Measurements from ENCODE around the gene COX14. TPM values are rescaled to one million over a fixed set of nuclear protein-coding genes. Genes with fewer than 3 reads are reported as not detected.
"Not testable (repeated sequence)": the region's sequence is repeated elsewhere in the genome, so short reads cannot be mapped to it uniquely, and the experiment has no call there.

COX14 gene
- 58.9 TPM for total RNA-seq

- peak; percentile 99 for DNase-seq (ENCODE audit: low spot score)
These were observed at the start of gene COX14 for GRCh38 chr12:50111693-50112455. Gene COX14, plus strand, starts transcription at chr12:50112236. Its CDS starts 7,808 bp downstream, at chr12:50120044.

GRCh38 chr12:50062728-50063460, 49.1 kb upstream of the COX14 start:
- no peak for DNase-seq (ENCODE audit: low spot score)

GRCh38 chr12:50065726-50066310, 46.2 kb upstream of the COX14 start:
- no peak for DNase-seq (ENCODE audit: low spot score)

DNA sequence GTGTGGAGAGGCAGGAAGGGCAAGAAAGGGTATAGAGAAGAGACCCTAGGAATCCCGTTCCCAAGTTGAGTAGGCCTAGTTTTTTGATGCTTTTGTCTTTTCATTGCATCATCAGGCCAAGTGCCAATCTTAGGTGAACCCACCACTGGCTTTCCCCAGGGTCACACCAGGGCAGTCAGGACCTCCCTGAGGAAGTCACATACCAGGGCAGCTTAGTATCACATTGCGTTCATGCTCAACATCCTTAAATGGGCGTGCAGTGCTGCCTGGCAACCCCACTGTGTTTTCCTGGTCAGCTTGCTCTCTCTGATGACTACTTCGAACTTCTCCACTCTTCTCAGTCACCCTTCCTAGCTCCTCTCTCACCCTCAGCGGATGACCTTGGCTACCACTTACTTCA, 45.6 kb upstream of the COX14 start:
- DNase-seq (ENCODE audit: low spot score), result no peak

- no peak for DNase-seq (ENCODE audit: low spot score)
These were observed 43.0 kb upstream of the COX14 start for GRCh38 chr12:50069069-50069468.

DNA sequence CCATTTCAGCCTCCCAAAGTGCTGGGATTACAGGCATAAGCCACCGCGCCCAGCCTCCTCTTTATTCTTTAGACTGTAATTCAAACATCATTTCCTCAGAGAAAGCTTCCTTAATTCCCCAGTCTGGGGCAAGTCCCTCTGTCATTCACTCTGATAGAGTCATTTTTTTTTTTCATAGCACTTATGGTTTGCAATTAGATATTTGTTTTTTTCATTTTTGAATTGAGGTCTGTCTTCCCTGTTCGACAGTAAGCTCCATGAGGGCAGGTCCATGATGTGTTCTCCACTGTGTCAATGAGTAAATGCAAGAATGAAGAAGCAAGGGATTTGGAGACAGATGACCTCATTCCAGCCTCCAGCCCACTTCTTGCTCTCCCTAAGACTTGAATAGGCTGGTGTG, 42.5 kb upstream of the COX14 start:
- no peak for DNase-seq (ENCODE audit: low spot score)

- peak; percentile 87 for DNase-seq (ENCODE audit: low spot score)
These were observed 41.5 kb upstream of the COX14 start for GRCh38 chr12:50070314-50071060.

DNA sequence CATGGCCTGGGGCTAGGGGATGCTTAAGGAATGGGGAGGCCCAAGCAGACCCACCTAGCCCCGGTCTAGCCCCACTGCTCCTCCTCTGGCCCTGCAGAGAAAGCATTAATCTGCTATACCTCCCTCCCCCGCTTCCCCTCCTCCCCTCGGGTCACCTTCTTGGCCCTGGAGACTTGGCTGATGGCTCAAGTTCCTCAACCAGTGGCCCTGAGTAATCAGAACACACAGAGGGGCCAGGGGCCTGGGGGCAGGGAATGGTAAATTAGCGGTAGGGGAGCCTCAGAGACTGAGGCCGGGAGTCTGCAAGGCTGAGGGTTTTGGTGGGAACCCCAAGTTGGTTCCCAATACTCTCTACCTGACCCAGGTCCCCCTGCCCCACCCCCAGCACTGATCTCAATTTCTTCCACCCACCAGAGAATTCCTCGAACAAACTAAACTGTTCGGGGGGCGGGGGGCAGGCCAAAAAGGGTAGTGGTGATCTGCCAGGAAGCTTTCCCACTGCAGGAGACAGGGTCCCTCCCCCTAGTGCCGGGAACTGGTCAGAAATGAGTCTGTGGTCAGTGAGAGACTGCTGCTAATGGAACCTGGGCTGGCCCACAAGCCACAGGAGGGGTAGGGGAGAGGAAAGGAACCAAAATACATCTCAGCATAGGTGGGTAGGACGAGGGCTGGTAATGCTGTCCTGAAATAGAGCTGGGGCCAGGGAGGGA, 39.7 kb upstream of the COX14 start:
- DNase-seq (ENCODE audit: low spot score), result no peak

- no peak for DNase-seq (ENCODE audit: low spot score)
These were observed 38.8 kb upstream of the COX14 start for GRCh38 chr12:50073206-50073605.

DNA sequence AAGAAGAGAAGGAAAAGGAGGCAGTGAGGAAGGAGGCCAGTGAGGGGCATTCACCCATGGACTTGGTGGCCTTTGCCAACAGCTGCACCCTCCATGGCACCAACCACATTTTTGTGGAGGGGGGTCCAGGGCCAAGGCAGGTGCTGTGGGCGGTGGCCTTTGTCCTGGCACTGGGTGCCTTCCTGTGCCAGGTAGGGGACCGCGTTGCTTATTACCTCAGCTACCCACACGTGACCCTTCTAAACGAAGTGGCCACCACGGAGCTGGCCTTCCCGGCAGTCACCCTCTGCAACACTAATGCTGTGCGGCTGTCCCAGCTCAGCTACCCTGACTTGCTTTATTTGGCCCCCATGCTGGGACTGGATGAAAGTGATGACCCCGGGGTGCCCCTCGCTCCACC, 38.3 kb upstream of the COX14 start:
- no peak for DNase-seq (ENCODE audit: low spot score)

DNA sequence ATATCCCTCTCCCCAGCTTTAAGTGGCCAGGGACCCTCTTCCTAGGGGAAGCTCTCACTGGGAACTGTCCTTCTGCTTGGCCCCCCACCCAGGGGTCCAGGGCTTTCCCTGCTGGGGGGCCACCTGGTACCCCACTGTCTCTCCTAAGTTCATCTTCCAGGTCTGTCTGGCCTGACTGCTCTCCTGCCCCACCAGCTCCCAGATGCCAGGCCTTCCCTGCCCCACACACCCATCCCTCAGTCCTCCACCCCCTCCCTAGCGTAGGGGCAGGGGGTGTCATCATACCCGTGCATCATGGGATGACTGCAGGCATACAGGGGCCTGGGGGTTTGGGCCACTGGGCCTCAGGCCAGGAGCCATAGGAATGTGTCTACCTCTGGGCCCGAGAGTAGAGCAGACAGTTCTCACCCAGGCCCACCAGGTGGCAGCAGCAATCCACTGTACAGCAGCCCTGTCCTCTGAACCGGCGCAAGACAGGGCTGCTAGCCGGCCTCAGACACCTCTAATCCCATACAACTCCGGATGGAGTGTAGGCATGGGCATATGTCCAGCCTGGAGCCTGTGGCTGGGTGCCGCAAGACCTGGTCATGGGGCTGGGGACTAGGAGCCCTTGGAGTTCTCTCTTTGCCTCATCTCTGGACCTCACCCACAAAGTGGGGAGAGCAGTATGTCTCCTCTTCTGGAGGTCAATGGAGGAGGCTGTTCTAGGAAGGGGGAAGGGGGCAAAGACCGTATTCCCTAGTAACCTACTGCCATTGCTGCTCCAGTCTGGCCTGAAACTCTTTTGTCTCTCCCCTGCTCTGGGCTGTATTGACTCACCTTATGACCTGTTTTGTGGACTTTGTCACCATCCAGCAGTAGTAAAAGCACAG, 36.9 kb upstream of the COX14 start:
- DNase-seq (ENCODE audit: low spot score), result peak; percentile 88

- no peak for DNase-seq (ENCODE audit: low spot score)
These were observed 36.2 kb upstream of the COX14 start for GRCh38 chr12:50075808-50076170.

- DNase-seq (ENCODE audit: low spot score), result no peak
These were observed 34.9 kb upstream of the COX14 start for GRCh38 chr12:50077099-50077498.

- DNase-seq (ENCODE audit: low spot score), result no peak
These were observed 33.8 kb upstream of the COX14 start for GRCh38 chr12:50078281-50078680.

DNA sequence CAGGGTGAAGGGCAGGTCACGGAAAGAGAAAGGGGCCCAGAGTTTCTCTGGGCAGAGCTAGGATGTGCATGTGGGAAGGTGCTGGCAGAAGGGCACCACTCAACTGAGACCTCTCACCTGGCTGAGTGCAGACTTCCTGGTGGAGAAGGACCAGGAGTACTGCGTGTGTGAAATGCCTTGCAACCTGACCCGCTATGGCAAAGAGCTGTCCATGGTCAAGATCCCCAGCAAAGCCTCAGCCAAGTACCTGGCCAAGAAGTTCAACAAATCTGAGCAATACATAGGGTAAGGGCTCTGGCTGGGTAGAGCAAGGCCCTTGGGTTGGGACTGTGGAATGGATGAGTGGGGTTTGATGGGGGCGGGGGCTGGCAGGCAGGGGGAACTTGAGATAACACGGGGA, 32.3 kb upstream of the COX14 start:
- no peak for DNase-seq (ENCODE audit: low spot score)

DNA sequence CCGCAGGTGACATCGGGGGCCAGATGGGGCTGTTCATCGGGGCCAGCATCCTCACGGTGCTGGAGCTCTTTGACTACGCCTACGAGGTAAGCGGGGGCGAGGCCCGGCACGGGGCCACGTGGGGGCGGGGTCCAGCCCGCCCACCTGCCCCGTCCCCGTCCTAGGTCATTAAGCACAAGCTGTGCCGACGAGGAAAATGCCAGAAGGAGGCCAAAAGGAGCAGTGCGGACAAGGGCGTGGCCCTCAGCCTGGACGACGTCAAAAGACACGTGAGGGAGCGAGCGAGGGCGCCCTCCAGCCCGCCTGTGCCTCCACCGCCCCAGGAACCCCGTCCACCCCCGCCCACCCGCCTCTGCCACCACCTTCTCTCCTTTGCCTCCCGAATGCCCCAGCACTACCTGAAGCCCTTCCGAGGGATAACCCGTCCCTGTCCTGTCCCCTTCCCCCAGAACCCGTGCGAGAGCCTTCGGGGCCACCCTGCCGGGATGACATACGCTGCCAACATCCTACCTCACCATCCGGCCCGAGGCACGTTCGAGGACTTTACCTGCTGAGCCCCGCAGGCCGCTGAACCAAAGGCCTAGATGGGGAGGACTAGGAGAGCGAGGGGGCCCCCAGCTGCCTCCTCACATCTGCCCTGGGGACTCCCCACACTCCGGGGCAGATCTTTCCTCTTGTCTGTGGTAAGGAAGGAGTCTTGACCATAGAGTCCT, 30.8 kb upstream of the COX14 start:
- no peak for DNase-seq (ENCODE audit: low spot score)

DNA sequence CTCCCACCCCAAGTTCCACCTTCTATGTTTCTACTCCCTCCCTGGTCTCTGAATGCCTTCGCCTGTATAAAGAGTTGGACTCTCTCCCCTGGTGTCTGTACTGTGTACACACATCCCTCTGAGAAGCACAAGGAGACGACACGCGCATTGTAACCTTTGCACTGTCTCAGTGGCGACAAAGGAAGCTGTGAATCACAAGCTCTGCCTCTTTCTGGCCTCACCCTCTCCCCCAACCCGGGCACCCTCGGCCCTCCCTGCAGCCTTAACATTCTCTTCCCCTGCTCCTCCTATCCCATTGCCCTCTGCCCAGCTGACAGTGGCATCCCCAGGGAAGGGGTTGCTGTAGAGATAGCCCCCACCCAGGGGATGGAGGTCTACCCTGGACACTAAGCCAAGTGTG, 29.4 kb upstream of the COX14 start:
- no peak for DNase-seq (ENCODE audit: low spot score)

DNA sequence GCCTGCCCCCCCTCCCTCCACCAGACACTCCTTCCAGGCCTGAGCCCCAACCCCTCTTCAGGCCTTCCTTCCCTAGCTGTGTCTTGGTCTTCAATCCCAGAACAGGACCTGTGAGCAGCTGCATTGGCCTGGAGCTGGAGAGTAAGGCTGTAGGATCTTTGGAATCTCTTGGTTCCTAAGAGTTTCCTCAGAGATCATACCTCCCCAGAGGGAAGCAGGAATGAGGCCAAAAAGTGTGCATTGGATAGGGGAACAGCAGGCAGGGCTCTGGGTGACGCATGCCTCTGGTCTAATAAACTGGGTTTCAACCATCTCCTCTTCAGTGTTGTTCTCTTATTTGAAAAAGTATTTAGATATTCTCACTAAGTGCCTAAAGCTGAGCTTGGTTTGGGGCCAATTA, 28.7 kb upstream of the COX14 start:
- DNase-seq (ENCODE audit: low spot score), result no peak

- not testable (repeated sequence) for DNase-seq (ENCODE audit: low spot score)
These were observed 27.6 kb upstream of the COX14 start for GRCh38 chr12:50084409-50084774.
